ENCODE measurements around the gene XYLT2. TPM values are rescaled to one million over a fixed set of nuclear protein-coding genes. Genes with fewer than 3 reads are reported as not detected.

Gene XYLT2
- total RNA-seq, 1 experiment from 2014 or later: 28.5 TPM

GRCh38 chr17:50329716-50330115 lies 16.2 kb upstream of the XYLT2 start:
- ATAC-seq (no peak; the same call in 1 of the 2 replicates), DNase-seq (ENCODE audit: low read depth, low spot score) (no peak)
- H3K36me3 ChIP-seq (ENCODE audit: control insufficient read depth, insufficient read depth, low read length): no peaks in the 10 kb centered on the region
- no peak for TF ChIP-seq REST (IDR thresholded peaks at IDR 0.05; ENCODE audit: insufficient read depth in 1 of 2, low read depth in 2 of 2, low read length in 1 of 2)
- intact Hi-C loops (cut with micrococcal nuclease; ENCODE audit: unreplicated experiment) (no loop called here), in situ Hi-C loops (cut with HindIII; ENCODE audit: low pct_unique_long_range_greater_than_20kb, low sequenced_read_pairs) (no loop called here)
- no peaks in the 10 kb centered on the region for H3K4me1 ChIP-seq (ENCODE audit: control insufficient read depth, insufficient read depth, low read length)
- POLR2A ChIA-PET: no interaction called here
- CTCF ChIA-PET: no interaction called here
- no peak overlapping the region for H3K4me3 ChIP-seq (ENCODE audit: low read depth in 2 of 2, low read length in 2 of 2)
- no peaks in the 10 kb centered on the region for H3K9me3 ChIP-seq (ENCODE audit: control insufficient read depth, insufficient read depth, low read depth, low read length)
- BruUV-seq (replicated peaks): no TSS peak
- H3K27ac ChIP-seq (ENCODE audit: low read length): no peak overlapping the region
- no peaks in the 10 kb centered on the region for H3K27me3 ChIP-seq (ENCODE audit: control insufficient read depth, insufficient read depth, low read length)

GRCh38 chr17:50330151-50330775 lies 15.7 kb upstream of the XYLT2 start:
- H3K9me3 ChIP-seq (ENCODE audit: control insufficient read depth, insufficient read depth, low read depth, low read length): no peaks in the 10 kb centered on the region
- TF ChIP-seq SIN3A (IDR thresholded peaks at IDR 0.05; ENCODE audit: borderline replicate concordance, insufficient read depth, low read depth, low read length): no peak
- TF ChIP-seq POLR2AphosphoS5 (IDR thresholded peaks at IDR 0.05; ENCODE audit: low read depth, low read length): no peak
- no peak for TF ChIP-seq TCF7L2 (IDR thresholded peaks at IDR 0.05; ENCODE audit: low read depth, low read length)
- TF ChIP-seq REST (IDR thresholded peaks at IDR 0.05; ENCODE audit: insufficient read depth in 1 of 2, low read depth in 2 of 2, low read length in 1 of 2): no peak
- TF ChIP-seq CTCF (IDR thresholded peaks at IDR 0.05): no peak
- intact Hi-C loops (cut with micrococcal nuclease; ENCODE audit: unreplicated experiment) (no loop called here), in situ Hi-C loops (cut with HindIII; ENCODE audit: low pct_unique_long_range_greater_than_20kb, low sequenced_read_pairs) (no loop called here)
- DNase-seq (ENCODE audit: low read depth, low spot score) (no peak), ATAC-seq (no peak)
- no peaks in the 10 kb centered on the region for H3K27me3 ChIP-seq (ENCODE audit: control insufficient read depth, insufficient read depth, low read length)
- ChIA-PET POLR2A (no interaction called here), CTCF (no interaction called here)
- H3K36me3 ChIP-seq (ENCODE audit: control insufficient read depth, insufficient read depth, low read length): no peaks in the 10 kb centered on the region
- no TSS peak for BruUV-seq (replicated peaks)
- H3K4me3 ChIP-seq (ENCODE audit: low read depth in 2 of 2, low read length in 2 of 2): no peak overlapping the region
- H3K4me1 ChIP-seq (ENCODE audit: control insufficient read depth, insufficient read depth, low read length): no peaks in the 10 kb centered on the region
- no peak overlapping the region for H3K27ac ChIP-seq (ENCODE audit: low read length)

Data from Panc1 (cell line).